ENCODE results near the gene ZNF430.

DNA sequence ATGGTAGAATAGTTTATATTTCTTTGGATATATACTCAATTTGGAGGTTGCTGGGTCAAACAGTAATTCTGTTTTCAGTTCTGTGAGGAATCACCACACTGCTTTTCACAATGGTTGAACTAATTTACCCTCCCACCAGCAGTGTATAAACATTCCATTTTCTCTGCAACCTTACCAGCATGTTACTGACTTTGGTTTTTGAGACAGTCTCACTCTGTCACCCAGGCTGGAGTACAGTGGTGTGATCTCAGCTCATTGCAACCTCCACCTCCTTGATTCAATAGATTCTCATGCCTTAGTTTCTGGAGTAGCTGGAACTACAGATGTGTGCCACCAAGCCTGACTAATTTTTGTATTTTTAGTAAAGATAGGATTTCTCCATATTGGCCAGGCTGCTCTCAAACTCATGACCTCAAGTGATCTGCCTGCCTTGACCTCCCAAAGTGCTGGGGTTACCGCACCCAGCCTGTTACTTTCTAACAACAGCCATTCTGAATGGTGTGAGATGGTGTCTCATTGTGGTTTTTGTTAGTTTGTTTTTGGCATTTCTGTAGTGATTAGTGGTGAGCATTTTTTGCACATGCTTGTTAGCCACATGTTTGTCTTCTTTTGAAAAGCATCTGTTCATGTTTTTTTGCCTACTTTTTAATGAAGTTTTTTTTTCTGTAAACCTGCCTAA, 74.0 kb downstream of the ZNF430 start:
- TF ChIP-seq, protein P1, sequence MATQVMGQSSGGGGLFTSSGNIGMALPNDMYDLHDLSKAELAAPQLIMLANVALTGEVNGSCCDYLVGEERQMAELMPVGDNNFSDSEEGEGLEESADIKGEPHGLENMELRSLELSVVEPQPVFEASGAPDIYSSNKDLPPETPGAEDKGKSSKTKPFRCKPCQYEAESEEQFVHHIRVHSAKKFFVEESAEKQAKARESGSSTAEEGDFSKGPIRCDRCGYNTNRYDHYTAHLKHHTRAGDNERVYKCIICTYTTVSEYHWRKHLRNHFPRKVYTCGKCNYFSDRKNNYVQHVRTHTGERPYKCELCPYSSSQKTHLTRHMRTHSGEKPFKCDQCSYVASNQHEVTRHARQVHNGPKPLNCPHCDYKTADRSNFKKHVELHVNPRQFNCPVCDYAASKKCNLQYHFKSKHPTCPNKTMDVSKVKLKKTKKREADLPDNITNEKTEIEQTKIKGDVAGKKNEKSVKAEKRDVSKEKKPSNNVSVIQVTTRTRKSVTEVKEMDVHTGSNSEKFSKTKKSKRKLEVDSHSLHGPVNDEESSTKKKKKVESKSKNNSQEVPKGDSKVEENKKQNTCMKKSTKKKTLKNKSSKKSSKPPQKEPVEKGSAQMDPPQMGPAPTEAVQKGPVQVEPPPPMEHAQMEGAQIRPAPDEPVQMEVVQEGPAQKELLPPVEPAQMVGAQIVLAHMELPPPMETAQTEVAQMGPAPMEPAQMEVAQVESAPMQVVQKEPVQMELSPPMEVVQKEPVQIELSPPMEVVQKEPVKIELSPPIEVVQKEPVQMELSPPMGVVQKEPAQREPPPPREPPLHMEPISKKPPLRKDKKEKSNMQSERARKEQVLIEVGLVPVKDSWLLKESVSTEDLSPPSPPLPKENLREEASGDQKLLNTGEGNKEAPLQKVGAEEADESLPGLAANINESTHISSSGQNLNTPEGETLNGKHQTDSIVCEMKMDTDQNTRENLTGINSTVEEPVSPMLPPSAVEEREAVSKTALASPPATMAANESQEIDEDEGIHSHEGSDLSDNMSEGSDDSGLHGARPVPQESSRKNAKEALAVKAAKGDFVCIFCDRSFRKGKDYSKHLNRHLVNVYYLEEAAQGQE (IDR thresholded peaks at IDR 0.05; ENCODE audit: insufficient read depth in 1 of 2, low read depth in 2 of 2, low read length in 2 of 2): no peak
- no peak for TF ChIP-seq TAF1 (IDR thresholded peaks at IDR 0.05; ENCODE audit: borderline replicate concordance, insufficient read depth, low read length)
- TF ChIP-seq POLR2AphosphoS5 (IDR thresholded peaks at IDR 0.05; ENCODE audit: low read depth, low read length): no peak
- no peak for TF ChIP-seq SIN3A (IDR thresholded peaks at IDR 0.05; ENCODE audit: borderline replicate concordance, insufficient read depth, low read length)

Measured in PFSK-1 (cell line).